ENCODE measurements around the gene MYBPC3.

The MYBPC3 gene

GRCh38 chr11:47352556-47352955 lies at the start of gene MYBPC3:
TSS of gene MYBPC3 (minus strand) at chr11:47352702. CDS start at chr11:47352647, 55 bp downstream.
- DNase-seq: no peak

- DNase-seq: no peak
These were observed 48.3 kb upstream of the MYBPC3 start for GRCh38 chr11:47400768-47401279.

- peak; percentile 40 for DNase-seq
These were observed 47.6 kb upstream of the MYBPC3 start for GRCh38 chr11:47399860-47400767.

GRCh38 chr11:47398551-47398950 lies 46.0 kb upstream of the MYBPC3 start:
- no peak for DNase-seq

GRCh38 chr11:47398011-47398410 lies 45.5 kb upstream of the MYBPC3 start:
- no peak for DNase-seq

- no peak for DNase-seq
These were observed 43.5 kb upstream of the MYBPC3 start for GRCh38 chr11:47396049-47396320.

- DNase-seq: no peak
These were observed 42.9 kb upstream of the MYBPC3 start for GRCh38 chr11:47395223-47396048.

- DNase-seq: peak; percentile 65
These were observed 42.1 kb upstream of the MYBPC3 start for GRCh38 chr11:47394322-47395222.

GRCh38 chr11:47394050-47394321 lies 41.5 kb upstream of the MYBPC3 start:
- no peak for DNase-seq

- DNase-seq: no peak
These were observed 40.9 kb upstream of the MYBPC3 start for GRCh38 chr11:47393163-47394049.

GRCh38 chr11:47392546-47393162 lies 40.2 kb upstream of the MYBPC3 start:
- no peak for DNase-seq

- DNase-seq: no peak
These were observed 39.4 kb upstream of the MYBPC3 start for GRCh38 chr11:47391711-47392432.

- no peak for DNase-seq
These were observed 38.6 kb upstream of the MYBPC3 start for GRCh38 chr11:47391077-47391583.

- DNase-seq: no peak
These were observed 37.9 kb upstream of the MYBPC3 start for GRCh38 chr11:47390422-47390760.

- DNase-seq: no peak
These were observed 37.3 kb upstream of the MYBPC3 start for GRCh38 chr11:47389577-47390421.

- no peak for DNase-seq
These were observed 36.4 kb upstream of the MYBPC3 start for GRCh38 chr11:47388697-47389576.

- DNase-seq: no peak
These were observed 35.6 kb upstream of the MYBPC3 start for GRCh38 chr11:47387944-47388696.

GRCh38 chr11:47384498-47384897 lies 32.0 kb upstream of the MYBPC3 start:
- DNase-seq: no peak
